IMR-90 (cell line): Measurements from ENCODE around the gene PRSS21. TPM values are rescaled to one million over a fixed set of nuclear protein-coding genes. Genes with fewer than 3 reads are reported as not detected.
A peak's percentile ranks its signal among the peaks of the same experiment; 100 is the strongest.

Experiments
- ATAC-seq: fragments of 200-7000 bp; cut with Tn5 transposase; 2 replicates; pipeline ENCODE4 v1.9.1; 2020; ENCODE audit warnings: low read depth, mild to moderate bottlenecking, moderate library complexity
- BruUV-seq: library from RNA; stranded (reverse); fragments of 400-500 nt; replicated peaks from 2 replicates; lab custom pipeline; 2021; lab: Mats Ljungman, UMichigan
- CTCF ChIA-PET: fragments of 300-600 bp; formaldehyde crosslinking; extraction: SDS; loops from one replicate; lab custom pipeline; 2021; ENCODE audit warnings: antibody characterized with exemption; lab: Yijun Ruan, JAX
- POLR2A ChIA-PET: fragments of 300-600 bp; sonication (Branson Sonifier 250); formaldehyde crosslinking; loops from one replicate; lab custom pipeline; 2022; ENCODE audit warnings: antibody characterized with exemption; ENCODE audit not compliant: unreplicated experiment; lab: Charles Lee
- DNase-seq: peaks from one replicate; pipeline ENCODE4 v3.0.0; 2013
- H2AFZ ChIP-seq: replicated peaks from 2 replicates; pipeline ENCODE3; 2013; ENCODE audit warnings: low read length, mild to moderate bottlenecking; ENCODE audit not compliant: poor library complexity
- H2AK5ac ChIP-seq: 2 replicates; pipeline ENCODE4 v1.6.1; 2013; ENCODE audit warnings: low read depth, low read length, inconsistent platforms
- H2AK9ac ChIP-seq: replicated peaks from 2 replicates; pipeline ENCODE3; 2013; ENCODE audit warnings: mild to moderate bottlenecking, low read depth, low read length, moderate library complexity; ENCODE audit not compliant: poor library complexity
- H2BK120ac ChIP-seq: 2 replicates; pipeline ENCODE4 v1.6.1; 2013; ENCODE audit warnings: low read depth, low read length, inconsistent platforms
- H2BK15ac ChIP-seq: 3 replicates; pipeline ENCODE4 v1.6.1; 2013; ENCODE audit warnings: low read depth, low read length, inconsistent platforms
- H2BK20ac ChIP-seq: 2 replicates; pipeline ENCODE4 v1.6.1; 2013; ENCODE audit warnings: low read depth, mild to moderate bottlenecking, inconsistent platforms, low read length, moderate library complexity
- H2BK5ac ChIP-seq: 2 replicates; pipeline ENCODE4 v1.6.1; 2013; ENCODE audit warnings: mild to moderate bottlenecking, low read depth, low read length, inconsistent platforms; ENCODE audit not compliant: poor library complexity, severe bottlenecking
- H3K14ac ChIP-seq: replicated peaks from 2 replicates; pipeline ENCODE4 v1.6.1; 2013; ENCODE audit warnings: low read depth, low read length, inconsistent platforms
- H3K18ac ChIP-seq: 2 replicates; pipeline ENCODE4 v1.6.1; 2013; ENCODE audit warnings: low read depth, low read length, control low read depth
- H3K23ac ChIP-seq: 2 replicates; pipeline ENCODE4 v1.6.1; 2013; ENCODE audit warnings: low read depth, low read length, inconsistent platforms
- H3K27ac ChIP-seq: 2 replicates; pipeline ENCODE4 v1.5.1; 2013; ENCODE audit warnings: mild to moderate bottlenecking, control low read depth, low read length; ENCODE audit not compliant: insufficient read depth
- H3K27me3 ChIP-seq: 2 replicates; pipeline ENCODE4 v1.6.1; 2013; ENCODE audit warnings: low read length; ENCODE audit not compliant: control insufficient read depth, insufficient read depth
- H3K36me3 ChIP-seq: 2 replicates; pipeline ENCODE4 v1.6.1; 2013; ENCODE audit warnings: low read length, mixed read lengths; ENCODE audit not compliant: control insufficient read depth, insufficient read depth
- H3K4ac ChIP-seq: 2 replicates; pipeline ENCODE4 v1.6.1; 2013; ENCODE audit warnings: low read depth, low read length, inconsistent platforms
- H3K4me1 ChIP-seq: 2 replicates; pipeline ENCODE4 v1.6.1; 2013; ENCODE audit warnings: low read length, mixed read lengths; ENCODE audit not compliant: control insufficient read depth, insufficient read depth
- H3K4me2 ChIP-seq: 2 replicates; pipeline ENCODE4 v1.6.1; 2013; ENCODE audit warnings: low read depth, mild to moderate bottlenecking, control low read depth, low read length, moderate library complexity
- H3K4me3 ChIP-seq: 2 replicates; pipeline ENCODE4 v1.5.1; 2013; ENCODE audit warnings: low read depth, mild to moderate bottlenecking, control low read depth, low read length, moderate library complexity; ENCODE audit not compliant: insufficient read depth
- H3K56ac ChIP-seq: 2 replicates; pipeline ENCODE4 v1.6.1; 2013; ENCODE audit warnings: low read length, inconsistent platforms; ENCODE audit not compliant: insufficient read depth; ENCODE audit errors: extremely low read depth
- H3K79me1 ChIP-seq, 2 experiments: 2 replicates each; pipeline ENCODE4 v1.6.1; 2013; ENCODE audit warnings: low read length in 2 of 2, inconsistent platforms in 1 of 2, low read depth in 1 of 2
- H3K9ac ChIP-seq: 2 replicates; pipeline ENCODE4 v1.6.1; 2013; ENCODE audit warnings: low read depth, low read length, control low read depth
- H3K9me1 ChIP-seq: 2 replicates; pipeline ENCODE4 v1.6.1; 2013; ENCODE audit warnings: low read length, inconsistent platforms; ENCODE audit not compliant: insufficient read depth
- H3K9me3 ChIP-seq: 2 replicates; pipeline ENCODE4 v1.6.1; 2013; ENCODE audit warnings: low read length; ENCODE audit not compliant: control insufficient read depth, insufficient read depth
- H4K20me1 ChIP-seq: 2 replicates; pipeline ENCODE4 v1.6.1; 2013; ENCODE audit warnings: low read length, inconsistent platforms; ENCODE audit not compliant: insufficient read depth
- H4K5ac ChIP-seq: 2 replicates; pipeline ENCODE4 v1.6.1; 2013; ENCODE audit warnings: mild to moderate bottlenecking, low read depth, low read length, control low read depth
- H4K8ac ChIP-seq, 2 experiments: 2 replicates each; pipeline ENCODE4 v1.6.1; 2013; ENCODE audit warnings: low read depth in 2 of 2, low read length in 2 of 2, control low read depth in 1 of 2, inconsistent platforms in 1 of 2
- H4K91ac ChIP-seq: 2 replicates; pipeline ENCODE4 v1.6.1; 2013; ENCODE audit warnings: low read depth, low read length, inconsistent platforms; ENCODE audit not compliant: insufficient read depth
- BHLHE40 ChIP-seq: fragments of 150-350 bp; IDR thresholded peaks from 2 replicates; pipeline ENCODE4 v1.6.1; 2016; ENCODE audit warnings: mild to moderate bottlenecking, low read depth, low read length
- CEBPB ChIP-seq: IDR thresholded peaks from 2 replicates; pipeline ENCODE4 v1.6.1; 2012; ENCODE audit warnings: low read depth, low read length, improper control_type of control experiment
- CHD1 ChIP-seq: IDR thresholded peaks from 2 replicates; pipeline ENCODE4 v1.6.1; 2012; ENCODE audit warnings: low read depth, low read length, improper control_type of control experiment
- ELK1 ChIP-seq: fragments of 150-350 bp; IDR thresholded peaks from 2 replicates; pipeline ENCODE4 v1.6.1; 2016; ENCODE audit warnings: low read depth, mild to moderate bottlenecking, low read length, moderate library complexity, borderline replicate concordance
- FOS ChIP-seq: fragments of 150-350 bp; IDR thresholded peaks from 2 replicates; pipeline ENCODE4 v1.6.1; 2016; ENCODE audit warnings: low read depth, low read length
- MAFK ChIP-seq: IDR thresholded peaks from 2 replicates; pipeline ENCODE4 v1.6.1; 2012; ENCODE audit warnings: low read depth, low read length, improper control_type of control experiment
- MAZ ChIP-seq: IDR thresholded peaks from 2 replicates; pipeline ENCODE4 v1.6.1; 2012; ENCODE audit warnings: low read depth, mild to moderate bottlenecking, low read length, improper control_type of control experiment, moderate library complexity, borderline replicate concordance
- MXI1 ChIP-seq: IDR thresholded peaks from 2 replicates; pipeline ENCODE4 v1.6.1; 2012; ENCODE audit warnings: low read depth, mild to moderate bottlenecking, low read length, moderate library complexity, borderline replicate concordance
- NFE2L2 ChIP-seq: fragments of 150-350 bp; IDR thresholded peaks from 2 replicates; pipeline ENCODE4 v1.6.1; 2016; ENCODE audit warnings: low read depth, mild to moderate bottlenecking, low read length
- POLR2A ChIP-seq: IDR thresholded peaks from 2 replicates; pipeline ENCODE4 v1.6.1; 2012; ENCODE audit warnings: mild to moderate bottlenecking, low read depth, low read length
- RAD21 ChIP-seq: IDR thresholded peaks from 2 replicates; pipeline ENCODE4 v1.6.1; 2012; ENCODE audit warnings: low read length, improper control_type of control experiment
- RCOR1 ChIP-seq: IDR thresholded peaks from 2 replicates; pipeline ENCODE4 v1.6.1; 2012; ENCODE audit warnings: mild to moderate bottlenecking, low read length, improper control_type of control experiment; ENCODE audit not compliant: insufficient replicate concordance
- RFX5 ChIP-seq: IDR thresholded peaks from 2 replicates; pipeline ENCODE4 v1.8.0; 2012; ENCODE audit warnings: low read depth, mild to moderate bottlenecking, low read length, moderate library complexity
- SMC3 ChIP-seq: fragments of 150-350 bp; IDR thresholded peaks from 2 replicates; pipeline ENCODE4 v1.6.1; 2016; ENCODE audit warnings: low read depth, mild to moderate bottlenecking, antibody characterized with exemption, low read length, moderate library complexity
- USF2 ChIP-seq: fragments of 150-350 bp; IDR thresholded peaks from 2 replicates; pipeline ENCODE4 v1.6.1; 2017; ENCODE audit warnings: mild to moderate bottlenecking, antibody characterized with exemption, low read length, low read depth
- WGBS, 2 experiments: methylation state at CpG; one replicate each; pipeline versions ENCODE4 v1.1.5 to v1.1.7; 2013; ENCODE audit warnings: missing lambda C conversion rate in 2 of 2; ENCODE audit not compliant: insufficient read length in 1 of 2; ENCODE audit errors: extremely low coverage in 2 of 2; 5-methylcytosine and 5-hydroxymethylcytosine counted together
- dilution Hi-C: fragments of 300-500 bp; cut with HindIII; formaldehyde crosslinking; loops from one replicate; pipeline ENCODE4 v1.14.3; 2018; ENCODE audit warnings: low sequenced_read_pairs; ENCODE audit not compliant: unreplicated experiment
- in situ Hi-C: fragments of 300-500 bp; cut with MboI; formaldehyde crosslinking; loops from 3 replicates; pipeline ENCODE4 v1.14.3; 2019; ENCODE audit warnings: low sequenced_read_pairs, inconsistent platforms, mixed read lengths
- intact Hi-C: fragments of 100-400 bp; cut with micrococcal nuclease; formaldehyde crosslinking; loops from 2 replicates; pipeline ENCODE4 v1.10.0; 2022
- polyA plus RNA-seq, 3 experiments: library from polyadenylated mRNA; depleted of rRNA; stranded (reverse); fragments of >200 nt; gene quantifications; 2 replicates each; pipeline ENCODE4 v1.2.3, GENCODE V29; 2012; ENCODE audit warnings: low replicate concordance in 1 of 3
- total RNA-seq: library from RNA; depleted of rRNA; stranded (reverse); fragments of >200 nt; gene quantifications from 2 replicates; pipeline ENCODE4 v1.2.3, GENCODE V29; 2012

PRSS21 gene
- total and polyA plus RNA-seq, 2 of the 4 experiments (the other 2 are of a cell fraction), result 0.21 TPM; not detected in 1

- H3K4me3 ChIP-seq, result no peak overlapping the region
- 37% methylated on average over 10 of the region's 22 CpGs; no CpG with 5 or more reads in 1 of the 2 experiments for WGBS, 2 experiments
- peak overlapping the region; percentile 80 for H3K4ac ChIP-seq
- in situ Hi-C loops, result loop anchor here (10.0 kb wide), 1 partner anchor 79 kb away; the partner anchor contains the start of gene FLYWCH1
- H2AFZ ChIP-seq, result peak overlapping the region; percentile 50
- H3K4me2 ChIP-seq, result peak overlapping the region; percentile 11
- H3K36me3 ChIP-seq, result no peaks in the 10 kb centered on the region
- H3K27ac ChIP-seq, result peak overlapping the region; percentile 30; the same call in 1 of the 2 replicates
- peak overlapping the region; percentile 50 for H4K91ac ChIP-seq
- H3K27me3 ChIP-seq, result peaks cover 10% of the 10 kb centered on the region
- peak overlapping the region; percentile 3 for H2AK9ac ChIP-seq
- peaks cover 10% of the 10 kb centered on the region for H3K9me1 ChIP-seq
- peak overlapping the region; percentile 75 for H2BK20ac ChIP-seq
- H4K20me1 ChIP-seq, result peaks cover 7% of the 10 kb centered on the region; the same call in 1 of the 2 replicates
- dilution Hi-C loops, result no loop called here
- H3K9me3 ChIP-seq, result no peaks in the 10 kb centered on the region
- CTCF ChIA-PET, result no interaction called here
- DNase-seq, result peak; percentile 98
- H2BK120ac ChIP-seq, result peak overlapping the region; percentile 71
- H3K23ac ChIP-seq, result no peak overlapping the region
- no peaks in the 10 kb centered on the region for H3K79me1 ChIP-seq
- no peak overlapping the region for H3K9ac ChIP-seq
- peaks cover 10% of the 10 kb centered on the region for H3K4me1 ChIP-seq
- no peak overlapping the region for H3K18ac ChIP-seq
- peak overlapping the region; percentile 93 for H2AK5ac ChIP-seq
- POLR2A ChIA-PET, result no interaction called here
- peak overlapping the region; percentile 21; the same call in 2 of the 3 replicates for H2BK15ac ChIP-seq
- peak overlapping the region; percentile 57; the same call in 1 of the 2 replicates for H3K56ac ChIP-seq
- no peak overlapping the region for H4K5ac ChIP-seq
- peak; percentile 73 for ATAC-seq
- peak overlapping the region; percentile 56 for H3K14ac ChIP-seq
- peak overlapping the region; percentile 74 for H2BK5ac ChIP-seq
- intact Hi-C loops, result loop anchor here (5.0 kb wide), 1 partner anchor 44 kb away; no protein-coding TSS in a partner anchor
- H4K8ac ChIP-seq, result peak overlapping the region in 1 of 2 experiments; percentile 59; a peak in 1 of 4 replicates
- BruUV-seq, result no TSS peak
- TF ChIP-seq BHLHE40, result peak; percentile 80
- peak; percentile 60; the same call in 1 of the 2 replicates for TF ChIP-seq MXI1
- no peak for TF ChIP-seq CHD1
- no peak for TF ChIP-seq NFE2L2
- TF ChIP-seq RCOR1, result peak; percentile 97
- peak; percentile 17; the same call in 1 of the 2 replicates for TF ChIP-seq MAZ
- 0 out of 2 replicates have a peak, but pooled peaks have one; percentile 45 for TF ChIP-seq CEBPB
- peak; percentile 39; the same call in 1 of the 2 replicates for TF ChIP-seq USF2
- no peak for TF ChIP-seq RFX5
- TF ChIP-seq FOS, result peak; percentile 65
- no peak for TF ChIP-seq ELK1
- no peak for TF ChIP-seq MAFK
- TF ChIP-seq SMC3, result no peak
- TF ChIP-seq POLR2A, result no peak
- peak; percentile 12; the same call in 1 of the 2 replicates for TF ChIP-seq RAD21
Observed at GRCh38 chr16:2835638-2836493, 18.8 kb downstream of the PRSS21 start.
